GM23338 (cell line): ENCODE results near the gene ARHGAP10. TPM values are rescaled to one million over a fixed set of nuclear protein-coding genes. Genes with fewer than 3 reads are reported as not detected.

Source experiments
- ATAC-seq: fragments of 200-7000 bp; cut with Tn5 transposase; 3 replicates; pipeline ENCODE4 v1.9.1; 2020
- DNase-seq: peaks from one replicate; pipeline ENCODE4 v3.0.0-alpha.2; 2015; ENCODE audit warnings: low spot score
- H2AFZ ChIP-seq: fragments of 200-600 bp; sonication (generic); 2 replicates; pipeline ENCODE4 v1.8.0; 2016; ENCODE audit warnings: antibody characterized with exemption, mild to moderate bottlenecking, moderate library complexity
- H3F3A ChIP-seq: fragments of 200-600 bp; sonication (generic); replicated peaks from 2 replicates; pipeline ENCODE4 v1.8.0; 2017; ENCODE audit warnings: antibody characterized with exemption, mixed run types, low read depth
- H3K27ac ChIP-seq: fragments of 200-600 bp; sonication (generic); 2 replicates; pipeline ENCODE4 v1.6.1; 2016; ENCODE audit warnings: low read depth
- H3K27me3 ChIP-seq: fragments of 200-600 bp; sonication (generic); 2 replicates; pipeline ENCODE4 v1.8.0; 2016; ENCODE audit warnings: mild to moderate bottlenecking, mixed run types, moderate library complexity; ENCODE audit not compliant: insufficient read depth
- H3K36me3 ChIP-seq: fragments of 200-600 bp; sonication (generic); 2 replicates; pipeline ENCODE4 v1.8.0; 2016; ENCODE audit warnings: mild to moderate bottlenecking; ENCODE audit not compliant: insufficient read depth
- H3K4me1 ChIP-seq: fragments of 200-600 bp; sonication (generic); 2 replicates; pipeline ENCODE4 v1.8.0; 2016; ENCODE audit warnings: mild to moderate bottlenecking, moderate library complexity; ENCODE audit not compliant: insufficient read depth
- H3K4me2 ChIP-seq: fragments of 200-600 bp; sonication (generic); 2 replicates; pipeline ENCODE4 v1.7.1; 2017; ENCODE audit warnings: mixed run types
- H3K4me3 ChIP-seq: fragments of 200-600 bp; sonication (generic); 2 replicates; pipeline ENCODE4 v1.6.1; 2016; ENCODE audit warnings: mixed run types
- H3K79me2 ChIP-seq: fragments of 200-600 bp; sonication (generic); replicated peaks from 2 replicates; pipeline ENCODE4 v1.8.0; 2017; ENCODE audit warnings: mild to moderate bottlenecking; ENCODE audit not compliant: insufficient read depth
- H3K9me2 ChIP-seq: fragments of 200-600 bp; sonication (generic); 2 replicates; pipeline ENCODE4 v1.8.0; 2017; ENCODE audit not compliant: insufficient read depth
- H4K20me1 ChIP-seq: fragments of 200-600 bp; sonication (generic); replicated peaks from 2 replicates; pipeline ENCODE4 v1.8.0; 2017; ENCODE audit warnings: mild to moderate bottlenecking; ENCODE audit not compliant: insufficient read depth
- H3K27ac Mint-ChIP-seq: 2 replicates; pipeline ENCODE4 v1.8.0; 2020; ENCODE audit warnings: inconsistent platforms, mild to moderate bottlenecking, moderate library complexity, mixed read lengths
- H3K27me3 Mint-ChIP-seq: 3 replicates; pipeline ENCODE4 v1.8.0; 2022; ENCODE audit warnings: low read depth, mild to moderate bottlenecking, moderate library complexity, mixed read lengths, inconsistent platforms; ENCODE audit not compliant: insufficient read depth, poor library complexity
- H3K36me3 Mint-ChIP-seq: 3 replicates; pipeline ENCODE4 v1.8.0; 2021; ENCODE audit warnings: low read depth, mild to moderate bottlenecking, inconsistent platforms, moderate library complexity, mixed read lengths
- H3K4me1 Mint-ChIP-seq: 3 replicates; pipeline ENCODE4 v1.8.0; 2020; ENCODE audit warnings: mild to moderate bottlenecking, inconsistent platforms, mixed read lengths
- H3K4me3 Mint-ChIP-seq: 3 replicates; pipeline ENCODE4 v1.8.0; 2021; ENCODE audit warnings: moderate library complexity, mild to moderate bottlenecking, inconsistent platforms, mixed read lengths
- H3K9me3 Mint-ChIP-seq: 3 replicates; pipeline ENCODE4 v1.8.0; 2020; ENCODE audit warnings: moderate library complexity, mild to moderate bottlenecking, inconsistent platforms, mixed read lengths
- CREB1 ChIP-seq: fragments of 250-450 bp; sonication (Bioruptor Pico); IDR thresholded peaks from 2 replicates; pipeline ENCODE4 v1.5.0; 2020; ENCODE audit warnings: low read depth, mild to moderate bottlenecking, moderate library complexity
- CTCF ChIP-seq, 2 experiments: fragments of 200-600 bp in 1 of 2; sonication (generic) in 1 of 2; conservative IDR thresholded peaks; 2 replicates each; pipeline versions ENCODE4 v1.5.1 to v1.6.1; 2016 to 2017; ENCODE audit warnings: antibody characterized with exemption in 2 of 2, low read depth in 2 of 2, mild to moderate bottlenecking in 2 of 2, moderate library complexity in 1 of 2
- ETS1 ChIP-seq: IDR thresholded peaks from 2 replicates; pipeline ENCODE4 v1.6.1; 2016; ENCODE audit warnings: antibody characterized with exemption
- EZH2 ChIP-seq: fragments of 200-600 bp; sonication (generic); IDR thresholded peaks from one replicate; pipeline ENCODE4 v1.8.0; 2017; ENCODE audit warnings: antibody characterized with exemption, mild to moderate bottlenecking, low read depth; ENCODE audit not compliant: unreplicated experiment
- JUNB ChIP-seq: IDR thresholded peaks from one replicate; pipeline ENCODE4 v1.6.1; 2016; ENCODE audit warnings: antibody characterized with exemption; ENCODE audit not compliant: unreplicated experiment
- NANOG ChIP-seq: IDR thresholded peaks from 2 replicates; pipeline ENCODE4 v1.6.1; 2016; ENCODE audit warnings: antibody characterized with exemption, borderline replicate concordance
- POLR2AphosphoS5 ChIP-seq: IDR thresholded peaks from 2 replicates; pipeline ENCODE4 v1.6.1; 2016; ENCODE audit warnings: antibody characterized with exemption, low read depth
- ZNF114 ChIP-seq: fragments of 250-450 bp; sonication (Bioruptor Pico); IDR thresholded peaks from 2 replicates; pipeline ENCODE4 v1.5.0; 2020; ENCODE audit warnings: mild to moderate bottlenecking, moderate library complexity
- ZNF331 ChIP-seq: fragments of 250-450 bp; sonication (Bioruptor Pico); IDR thresholded peaks from 2 replicates; pipeline ENCODE4 v1.5.0; 2020; ENCODE audit warnings: low read depth, mild to moderate bottlenecking, moderate library complexity
- polyA plus RNA-seq: library from polyadenylated mRNA; unstranded; fragments of >200 nt; fragmentation: Nextera tagmentation; extraction: Ambion mirVana; gene quantifications from 2 replicates; pipeline ENCODE4 v1.2.1, GENCODE V29; 2016
- total RNA-seq: library from RNA; depleted of rRNA; stranded (reverse); fragments of >200 nt; shearing (Covaris generic); gene quantifications from 2 replicates; pipeline ENCODE4 v1.2.3, GENCODE V29; 2014
- TF ChIP-seq, protein P1 (sequence below): fragments of 250-450 bp; sonication (Bioruptor Pico); IDR thresholded peaks from 2 replicates; pipeline ENCODE4 v1.5.0; 2020; ENCODE audit warnings: mild to moderate bottlenecking, moderate library complexity
- TF ChIP-seq, protein P2 (sequence below): IDR thresholded peaks from one replicate; pipeline ENCODE4 v1.6.1; 2018; ENCODE audit warnings: antibody characterized with exemption; ENCODE audit not compliant: unreplicated experiment

ARHGAP10 gene
- total and polyA plus RNA-seq, 2 experiments from 2014 or later, result 5.1 to 6.3 TPM

- Mint-ChIP-seq H3K36me3 (no peaks in the 10 kb centered on the region), H3K27me3 (peaks cover 4% of the 10 kb centered on the region), H3K9me3 (no peaks in the 10 kb centered on the region), H3K27ac (no peak overlapping the region), H3K4me3 (no peak overlapping the region), H3K4me1 (no peaks in the 10 kb centered on the region)
- no peaks in the 10 kb centered on the region for H3F3A ChIP-seq
- H3K4me2 ChIP-seq, result no peak overlapping the region
- no peaks in the 10 kb centered on the region for H3K27me3 ChIP-seq
- DNase-seq (no peak), ATAC-seq (no peak)
- TF ChIP-seq ZNF331, result no peak
- no peak for TF ChIP-seq POLR2AphosphoS5
- no peak for TF ChIP-seq CREB1 (CRISPR knock-in tag)
- no peak for TF ChIP-seq EZH2
- H2AFZ ChIP-seq, result no peak overlapping the region
- H3K4me1 ChIP-seq, result no peaks in the 10 kb centered on the region
- no peaks in the 10 kb centered on the region for H3K79me2 ChIP-seq
- no peak overlapping the region for H3K27ac ChIP-seq
- H3K4me3 ChIP-seq, result no peak overlapping the region
- H3K36me3 ChIP-seq, result no peaks in the 10 kb centered on the region
- H3K9me2 ChIP-seq, result no peaks in the 10 kb centered on the region
- 0 out of 2 replicates have a peak, but pooled peaks cover 3% of the 10 kb centered on the region for H4K20me1 ChIP-seq
Observed at GRCh38 chr4:147765121-147765529, 33.2 kb downstream of the ARHGAP10 start.

DNA sequence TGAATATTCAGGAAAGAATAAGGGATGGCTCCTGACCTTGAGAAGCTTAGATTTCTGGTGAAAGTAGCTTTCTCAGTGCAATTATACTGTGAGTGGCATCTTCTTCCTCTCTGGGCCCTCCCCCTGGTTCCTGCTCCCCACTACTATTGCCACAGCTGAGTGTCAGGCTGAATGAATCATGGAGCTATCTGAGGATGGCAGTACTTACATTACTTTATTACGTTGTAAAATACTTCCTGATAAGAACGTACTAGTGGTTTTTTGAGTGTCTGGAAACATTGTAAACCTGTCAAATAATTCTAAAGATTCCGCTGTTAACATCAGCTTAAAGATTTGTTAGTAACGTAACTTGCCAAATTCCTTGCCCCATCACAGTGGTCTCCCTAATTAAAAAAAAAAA is 36.2 kb downstream of the ARHGAP10 start:
- Histone ChIP-seq H3K36me3 (no peaks in the 10 kb centered on the region), H3K79me2 (no peaks in the 10 kb centered on the region), H4K20me1 (no peaks in the 10 kb centered on the region), H3K4me1 (no peaks in the 10 kb centered on the region), H3K4me2 (no peak overlapping the region), H3K9me2 (no peaks in the 10 kb centered on the region), H3K27ac (no peak overlapping the region), H3K4me3 (no peak overlapping the region), H3K27me3 (no peaks in the 10 kb centered on the region), H2AFZ (no peak overlapping the region), H3F3A (no peaks in the 10 kb centered on the region)
- Mint-ChIP-seq H3K27me3 (peaks cover 8% of the 10 kb centered on the region), H3K4me1 (no peaks in the 10 kb centered on the region; the same call in 2 of the 3 replicates), H3K27ac (peak overlapping the region; percentile 61; the same call in 1 of the 2 replicates), H3K9me3 (no peaks in the 10 kb centered on the region), H3K36me3 (no peaks in the 10 kb centered on the region), H3K4me3 (no peak overlapping the region)
- no peak for DNase-seq
- no peak for ATAC-seq
- TF ChIP-seq ZNF114 (CRISPR knock-in tag), result no peak
- TF ChIP-seq, protein P1, sequence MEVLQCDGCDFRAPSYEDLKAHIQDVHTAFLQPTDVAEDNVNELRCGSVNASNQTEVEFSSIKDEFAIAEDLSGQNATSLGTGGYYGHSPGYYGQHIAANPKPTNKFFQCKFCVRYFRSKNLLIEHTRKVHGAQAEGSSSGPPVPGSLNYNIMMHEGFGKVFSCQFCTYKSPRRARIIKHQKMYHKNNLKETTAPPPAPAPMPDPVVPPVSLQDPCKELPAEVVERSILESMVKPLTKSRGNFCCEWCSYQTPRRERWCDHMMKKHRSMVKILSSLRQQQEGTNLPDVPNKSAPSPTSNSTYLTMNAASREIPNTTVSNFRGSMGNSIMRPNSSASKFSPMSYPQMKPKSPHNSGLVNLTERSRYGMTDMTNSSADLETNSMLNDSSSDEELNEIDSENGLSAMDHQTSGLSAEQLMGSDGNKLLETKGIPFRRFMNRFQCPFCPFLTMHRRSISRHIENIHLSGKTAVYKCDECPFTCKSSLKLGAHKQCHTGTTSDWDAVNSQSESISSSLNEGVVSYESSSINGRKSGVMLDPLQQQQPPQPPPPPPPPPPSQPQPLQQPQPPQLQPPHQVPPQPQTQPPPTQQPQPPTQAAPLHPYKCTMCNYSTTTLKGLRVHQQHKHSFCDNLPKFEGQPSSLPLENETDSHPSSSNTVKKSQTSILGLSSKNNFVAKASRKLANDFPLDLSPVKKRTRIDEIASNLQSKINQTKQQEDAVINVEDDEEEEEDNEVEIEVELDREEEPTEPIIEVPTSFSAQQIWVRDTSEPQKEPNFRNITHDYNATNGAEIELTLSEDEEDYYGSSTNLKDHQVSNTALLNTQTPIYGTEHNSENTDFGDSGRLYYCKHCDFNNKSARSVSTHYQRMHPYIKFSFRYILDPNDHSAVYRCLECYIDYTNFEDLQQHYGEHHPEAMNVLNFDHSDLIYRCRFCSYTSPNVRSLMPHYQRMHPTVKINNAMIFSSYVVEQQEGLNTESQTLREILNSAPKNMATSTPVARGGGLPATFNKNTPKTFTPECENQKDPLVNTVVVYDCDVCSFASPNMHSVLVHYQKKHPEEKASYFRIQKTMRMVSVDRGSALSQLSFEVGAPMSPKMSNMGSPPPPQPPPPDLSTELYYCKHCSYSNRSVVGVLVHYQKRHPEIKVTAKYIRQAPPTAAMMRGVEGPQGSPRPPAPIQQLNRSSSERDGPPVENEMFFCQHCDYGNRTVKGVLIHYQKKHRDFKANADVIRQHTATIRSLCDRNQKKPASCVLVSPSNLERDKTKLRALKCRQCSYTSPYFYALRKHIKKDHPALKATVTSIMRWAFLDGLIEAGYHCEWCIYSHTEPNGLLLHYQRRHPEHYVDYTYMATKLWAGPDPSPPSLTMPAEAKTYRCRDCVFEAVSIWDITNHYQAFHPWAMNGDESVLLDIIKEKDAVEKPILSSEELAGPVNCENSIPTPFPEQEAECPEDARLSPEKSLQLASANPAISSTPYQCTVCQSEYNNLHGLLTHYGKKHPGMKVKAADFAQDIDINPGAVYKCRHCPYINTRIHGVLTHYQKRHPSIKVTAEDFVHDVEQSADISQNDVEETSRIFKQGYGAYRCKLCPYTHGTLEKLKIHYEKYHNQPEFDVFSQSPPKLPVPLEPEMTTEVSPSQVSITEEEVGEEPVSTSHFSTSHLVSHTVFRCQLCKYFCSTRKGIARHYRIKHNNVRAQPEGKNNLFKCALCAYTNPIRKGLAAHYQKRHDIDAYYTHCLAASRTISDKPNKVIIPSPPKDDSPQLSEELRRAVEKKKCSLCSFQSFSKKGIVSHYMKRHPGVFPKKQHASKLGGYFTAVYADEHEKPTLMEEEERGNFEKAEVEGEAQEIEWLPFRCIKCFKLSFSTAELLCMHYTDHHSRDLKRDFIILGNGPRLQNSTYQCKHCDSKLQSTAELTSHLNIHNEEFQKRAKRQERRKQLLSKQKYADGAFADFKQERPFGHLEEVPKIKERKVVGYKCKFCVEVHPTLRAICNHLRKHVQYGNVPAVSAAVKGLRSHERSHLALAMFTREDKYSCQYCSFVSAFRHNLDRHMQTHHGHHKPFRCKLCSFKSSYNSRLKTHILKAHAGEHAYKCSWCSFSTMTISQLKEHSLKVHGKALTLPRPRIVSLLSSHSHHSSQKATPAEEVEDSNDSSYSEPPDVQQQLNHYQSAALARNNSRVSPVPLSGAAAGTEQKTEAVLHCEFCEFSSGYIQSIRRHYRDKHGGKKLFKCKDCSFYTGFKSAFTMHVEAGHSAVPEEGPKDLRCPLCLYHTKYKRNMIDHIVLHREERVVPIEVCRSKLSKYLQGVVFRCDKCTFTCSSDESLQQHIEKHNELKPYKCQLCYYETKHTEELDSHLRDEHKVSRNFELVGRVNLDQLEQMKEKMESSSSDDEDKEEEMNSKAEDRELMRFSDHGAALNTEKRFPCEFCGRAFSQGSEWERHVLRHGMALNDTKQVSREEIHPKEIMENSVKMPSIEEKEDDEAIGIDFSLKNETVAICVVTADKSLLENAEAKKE (CRISPR knock-in tag), result no peak
- TF ChIP-seq ETS1, result no peak
- TF ChIP-seq CTCF (conservative IDR thresholded peaks at IDR 0.05; ENCODE audit: low read depth in 2 of 2), result no peak
- no peak for TF ChIP-seq NANOG
- TF ChIP-seq, protein P2, sequence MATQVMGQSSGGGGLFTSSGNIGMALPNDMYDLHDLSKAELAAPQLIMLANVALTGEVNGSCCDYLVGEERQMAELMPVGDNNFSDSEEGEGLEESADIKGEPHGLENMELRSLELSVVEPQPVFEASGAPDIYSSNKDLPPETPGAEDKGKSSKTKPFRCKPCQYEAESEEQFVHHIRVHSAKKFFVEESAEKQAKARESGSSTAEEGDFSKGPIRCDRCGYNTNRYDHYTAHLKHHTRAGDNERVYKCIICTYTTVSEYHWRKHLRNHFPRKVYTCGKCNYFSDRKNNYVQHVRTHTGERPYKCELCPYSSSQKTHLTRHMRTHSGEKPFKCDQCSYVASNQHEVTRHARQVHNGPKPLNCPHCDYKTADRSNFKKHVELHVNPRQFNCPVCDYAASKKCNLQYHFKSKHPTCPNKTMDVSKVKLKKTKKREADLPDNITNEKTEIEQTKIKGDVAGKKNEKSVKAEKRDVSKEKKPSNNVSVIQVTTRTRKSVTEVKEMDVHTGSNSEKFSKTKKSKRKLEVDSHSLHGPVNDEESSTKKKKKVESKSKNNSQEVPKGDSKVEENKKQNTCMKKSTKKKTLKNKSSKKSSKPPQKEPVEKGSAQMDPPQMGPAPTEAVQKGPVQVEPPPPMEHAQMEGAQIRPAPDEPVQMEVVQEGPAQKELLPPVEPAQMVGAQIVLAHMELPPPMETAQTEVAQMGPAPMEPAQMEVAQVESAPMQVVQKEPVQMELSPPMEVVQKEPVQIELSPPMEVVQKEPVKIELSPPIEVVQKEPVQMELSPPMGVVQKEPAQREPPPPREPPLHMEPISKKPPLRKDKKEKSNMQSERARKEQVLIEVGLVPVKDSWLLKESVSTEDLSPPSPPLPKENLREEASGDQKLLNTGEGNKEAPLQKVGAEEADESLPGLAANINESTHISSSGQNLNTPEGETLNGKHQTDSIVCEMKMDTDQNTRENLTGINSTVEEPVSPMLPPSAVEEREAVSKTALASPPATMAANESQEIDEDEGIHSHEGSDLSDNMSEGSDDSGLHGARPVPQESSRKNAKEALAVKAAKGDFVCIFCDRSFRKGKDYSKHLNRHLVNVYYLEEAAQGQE, result no peak
- TF ChIP-seq JUNB, result no peak
